ENCODE measurements around the gene TBX4.
"Not testable (repeated sequence)": the region's sequence is repeated elsewhere in the genome, so short reads cannot be mapped to it uniquely, and the experiment has no call there.

TBX4 gene

GRCh38 chr17:61431594-61432311 is 20.5 kb upstream of the TBX4 start:
- DNase-seq, result no peak

GRCh38 chr17:61436273-61436672 is 15.9 kb upstream of the TBX4 start:
- DNase-seq, result no peak

GRCh38 chr17:61436995-61437704 is 15.1 kb upstream of the TBX4 start:
- DNase-seq, result no peak

DNA sequence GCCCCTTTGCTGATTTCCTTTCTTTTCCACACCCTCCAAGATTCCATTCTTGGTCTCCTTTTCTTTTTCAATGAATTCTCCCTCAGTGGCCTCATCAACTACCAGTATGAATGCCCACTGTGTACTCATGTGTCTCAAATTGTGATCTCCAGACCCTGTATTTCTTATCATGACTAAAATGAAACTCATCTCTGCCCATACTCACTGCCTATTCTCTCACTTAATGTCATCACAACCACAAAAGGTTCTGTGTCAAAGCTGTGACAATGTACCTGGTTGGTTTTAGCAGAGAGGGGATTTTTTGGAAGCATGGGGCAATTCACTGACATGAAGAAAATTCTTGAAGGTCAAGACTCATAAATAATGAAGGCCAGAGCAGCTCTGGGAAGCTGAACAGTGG is 11.5 kb upstream of the TBX4 start:
- DNase-seq, result no peak

- DNase-seq, result not testable (repeated sequence)
These were observed 10.7 kb upstream of the TBX4 start for GRCh38 chr17:61441507-61441906.

- no peak for DNase-seq
These were observed 10.0 kb upstream of the TBX4 start for GRCh38 chr17:61442136-61442775.

GRCh38 chr17:61442878-61443474 is 9.2 kb upstream of the TBX4 start:
- no peak for DNase-seq

DNA sequence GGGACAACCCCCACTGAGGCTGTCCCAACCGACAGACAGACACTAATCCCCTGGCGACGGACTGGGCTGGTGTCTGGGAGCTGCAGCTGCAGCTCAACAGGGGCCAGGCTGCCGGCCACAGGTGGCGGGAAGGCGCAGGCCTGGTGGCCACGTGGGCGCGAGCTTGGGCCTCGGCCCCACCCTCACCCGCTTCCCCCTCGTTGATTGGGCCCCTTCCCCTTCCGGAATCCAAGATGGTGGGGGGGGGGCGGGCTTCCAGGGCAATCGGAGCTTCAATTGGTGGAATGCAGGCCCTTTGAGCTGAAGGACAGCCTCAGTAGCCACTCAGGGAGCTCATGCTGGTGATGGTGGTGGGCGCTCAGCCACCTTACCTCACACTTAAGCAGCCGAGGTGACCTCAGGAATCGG is 8.7 kb upstream of the TBX4 start:
- no peak for DNase-seq

- DNase-seq, result no peak
These were observed 8.1 kb upstream of the TBX4 start for GRCh38 chr17:61444075-61444474.

- no peak for DNase-seq
These were observed 7.4 kb upstream of the TBX4 start for GRCh38 chr17:61444831-61445230.

DNA sequence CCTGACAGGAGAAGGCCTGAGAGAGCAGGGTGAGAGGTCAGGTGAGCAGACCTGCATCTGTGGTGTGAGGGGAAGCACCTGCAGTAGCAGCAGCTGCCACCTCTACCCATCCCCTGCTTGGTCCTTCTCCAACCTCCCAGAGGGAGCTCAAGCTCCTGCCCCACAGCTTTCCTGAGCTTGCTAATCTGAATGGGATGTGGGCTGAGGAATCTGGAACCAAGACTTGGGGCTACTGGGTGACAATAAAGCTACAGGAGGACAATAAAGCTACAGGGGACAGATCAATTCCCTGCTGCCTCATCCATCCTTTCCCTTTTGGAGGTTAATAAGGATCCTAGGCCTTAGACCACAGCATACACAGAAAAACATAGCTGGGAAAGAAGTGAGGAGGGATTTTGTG is 4.9 kb upstream of the TBX4 start:
- no peak for DNase-seq

DNA sequence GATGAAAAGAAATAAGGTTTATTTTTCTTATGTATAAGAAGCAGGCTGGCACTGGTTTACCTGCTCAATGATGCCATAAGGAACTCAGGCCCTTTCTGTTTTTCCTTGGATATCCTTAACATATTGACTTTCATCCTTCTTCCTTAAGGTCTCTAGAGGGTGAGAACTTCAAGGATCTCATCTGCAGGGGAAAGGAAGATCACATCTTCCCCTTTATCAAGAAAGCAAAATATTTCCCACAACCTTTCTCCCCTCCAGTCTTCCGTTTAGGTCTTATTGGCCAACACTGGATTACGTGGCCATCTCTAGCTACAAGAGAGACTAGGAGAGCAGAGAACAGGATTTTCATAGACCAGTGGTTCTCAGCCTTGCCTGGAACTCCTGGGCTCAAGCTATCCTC is 4.2 kb upstream of the TBX4 start:
- DNase-seq, result no peak

DNA sequence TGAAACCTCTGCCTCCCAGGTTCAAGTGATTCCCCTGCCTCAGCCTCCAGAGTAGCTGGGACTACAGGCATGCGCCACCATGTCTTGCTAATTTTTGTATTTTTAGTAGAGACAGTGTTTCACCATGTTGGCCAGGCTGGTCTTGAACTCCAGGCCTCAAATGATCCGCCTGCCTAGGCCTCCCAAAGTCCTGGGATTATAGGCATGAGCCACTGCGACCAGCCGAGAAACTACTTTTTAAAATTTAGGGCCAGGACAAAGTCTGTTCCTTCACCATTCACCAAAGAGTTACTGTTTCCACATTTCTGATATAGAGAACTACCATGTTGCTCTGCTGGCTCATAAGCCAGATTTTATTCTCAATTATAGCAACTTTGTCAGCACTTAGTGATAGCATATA is 3.1 kb upstream of the TBX4 start:
- not testable (repeated sequence) for DNase-seq

GRCh38 chr17:61449707-61450640 is 2.2 kb upstream of the TBX4 start:
- no peak for DNase-seq

DNA sequence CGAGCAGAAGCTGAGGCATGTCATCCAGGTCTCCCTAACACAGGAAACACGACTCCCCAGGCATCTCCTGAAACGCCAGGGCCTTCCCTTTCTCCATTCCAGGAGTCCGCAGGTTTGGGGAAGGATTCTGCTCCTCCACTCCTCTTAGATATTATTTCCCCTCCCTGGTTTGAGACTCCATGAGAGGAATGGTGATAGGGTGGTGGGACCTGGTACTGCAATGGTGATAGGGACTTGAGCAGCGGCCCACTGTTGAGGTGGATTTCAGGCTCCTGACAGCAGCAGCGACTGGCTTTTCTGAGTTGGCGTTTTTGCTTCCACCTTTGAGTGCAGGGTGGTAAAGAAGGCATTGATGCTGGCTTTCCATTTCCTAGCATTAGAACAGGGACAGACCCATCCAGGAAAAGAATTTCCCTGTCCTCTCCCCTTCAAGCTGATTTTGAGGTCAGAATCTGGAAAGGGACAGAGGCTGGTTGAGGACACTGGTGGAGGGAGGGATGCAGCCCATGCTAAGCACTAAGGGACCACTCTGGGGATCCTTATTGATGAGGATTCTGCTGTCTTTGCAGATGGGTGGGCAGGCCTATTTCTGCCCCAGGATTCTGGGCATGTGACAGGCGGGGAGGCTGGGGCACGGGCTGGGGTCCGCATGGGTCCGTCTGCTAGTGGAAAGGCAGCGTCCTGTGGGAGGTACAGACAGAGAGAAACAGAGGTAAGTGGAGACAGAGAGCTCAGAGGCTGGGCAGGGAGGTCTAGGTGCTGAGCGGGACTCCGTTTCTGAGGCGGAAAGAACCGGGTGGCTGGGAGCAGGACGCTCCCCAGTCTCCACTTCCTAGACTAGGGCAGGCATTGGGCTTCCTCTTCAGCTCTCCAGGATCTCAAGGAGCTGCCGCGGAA is 1.3 kb upstream of the TBX4 start:
- no peak for DNase-seq

DNA sequence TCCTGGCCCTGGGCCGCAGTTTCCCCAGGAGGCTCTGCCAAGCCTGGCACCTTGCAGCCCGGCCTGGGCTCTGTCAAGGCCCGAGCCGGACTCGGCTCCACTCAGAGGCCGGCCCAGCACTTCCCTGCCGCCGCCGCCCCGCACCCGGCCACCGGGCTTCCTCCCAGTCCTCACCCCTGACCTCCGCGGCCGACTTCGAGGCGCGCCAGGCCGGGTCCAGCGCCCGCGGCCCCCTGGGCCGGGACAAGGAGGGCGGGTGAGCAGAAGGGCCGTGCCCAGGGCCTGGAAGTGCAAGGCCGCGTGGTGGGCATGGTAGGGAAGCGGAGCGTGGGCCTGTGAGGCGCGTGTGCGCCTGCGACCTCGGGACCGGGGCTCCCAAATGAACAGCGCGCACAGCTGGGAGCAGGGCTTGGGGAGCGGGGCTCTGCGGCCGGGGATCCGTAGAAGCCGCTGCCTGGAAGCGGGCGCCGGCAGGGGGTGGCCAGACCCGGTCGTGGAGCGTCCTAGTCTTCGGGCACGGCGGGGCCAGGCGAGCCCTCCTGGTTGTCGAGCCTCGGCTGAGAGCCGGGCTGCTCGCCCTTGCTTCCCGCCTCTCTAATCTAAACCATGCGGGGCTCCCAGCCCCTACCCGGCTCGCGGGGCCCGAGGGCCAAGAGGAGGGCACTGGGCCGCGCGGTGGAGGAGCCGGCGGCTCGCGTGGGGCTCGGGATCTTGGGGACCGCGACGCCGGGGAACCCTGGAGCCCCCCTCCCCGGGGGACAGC is 503 bp upstream of the TBX4 start:
- DNase-seq, result no peak

- DNase-seq, result no peak
These were observed 1.6 kb downstream of the TBX4 start for GRCh38 chr17:61453566-61454380.

GRCh38 chr17:61454381-61455323 is 2.4 kb downstream of the TBX4 start:
- DNase-seq, result no peak
